Activated CD4-positive, alpha-beta T cell treated with anti-CD3 and anti-CD28 coated beads for 36 hours (primary cell): ENCODE results near the gene TSPYL4. TPM values are rescaled to one million over a fixed set of nuclear protein-coding genes. Genes with fewer than 3 reads are reported as not detected.

Source experiments
- ATAC-seq: fragments of 200-7000 bp; cut with Tn5 transposase; one replicate; pipeline ENCODE4 v1.10.0; 2021; ENCODE audit warnings: mild to moderate bottlenecking, moderate library complexity
- CTCF ChIA-PET: fragments of 350-600 bp; sonication (Branson Sonifier 250); formaldehyde crosslinking; loops from one replicate; lab custom pipeline; 2021; ENCODE audit warnings: antibody characterized with exemption; lab: Charles Lee
- POLR2A ChIA-PET: fragments of 350-600 bp; sonication (Branson Sonifier 250); formaldehyde crosslinking; loops from one replicate; lab custom pipeline; 2021; ENCODE audit warnings: antibody characterized with exemption, inconsistent platforms; lab: Charles Lee
- DNase-seq: peaks from one replicate; pipeline ENCODE4 v3.0.0-alpha.2; 2020
- H3K27ac Mint-ChIP-seq: one replicate; pipeline ENCODE4 v1.8.0; 2021; ENCODE audit warnings: mixed read lengths
- H3K27me3 Mint-ChIP-seq: one replicate; pipeline ENCODE4 v1.8.0; 2021; ENCODE audit warnings: mixed read lengths
- H3K36me3 Mint-ChIP-seq: one replicate; pipeline ENCODE4 v1.8.0; 2021; ENCODE audit warnings: low read depth, mixed read lengths
- H3K4me1 Mint-ChIP-seq: one replicate; pipeline ENCODE4 v1.8.0; 2021; ENCODE audit warnings: mixed read lengths
- H3K4me3 Mint-ChIP-seq: one replicate; pipeline ENCODE4 v1.8.0; 2021; ENCODE audit warnings: mild to moderate bottlenecking, moderate library complexity, mixed read lengths
- H3K9me3 Mint-ChIP-seq: one replicate; pipeline ENCODE4 v1.8.0; 2021; ENCODE audit warnings: low read depth, mixed read lengths
- intact Hi-C, 2 experiments: fragments of 100-400 bp; cut with DNase I in 1 of 2; cut with micrococcal nuclease in 1 of 2; formaldehyde crosslinking; loops; one replicate each; pipeline versions ENCODE4 v1.14.2 to v1.15.1; 2022 to 2024; cut with DNase I, micrococcal nuclease
- total RNA-seq, 2 experiments: library from RNA; stranded (reverse); gene quantifications; one replicate each; pipeline ENCODE4 v1.2.3, GENCODE V29; 2021

TSPYL4 gene
- total RNA-seq, 2 experiments from 2014 or later, result 9.4 to 10.8 TPM

- CTCF ChIA-PET, result interaction anchor here (0.8 to 1.7 kb wide), 5 partner anchors 8 to 243 kb away, joined by 3 to 10 read pairs (median 5); no protein-coding TSS in a partner anchor
- H3K9me3 Mint-ChIP-seq, result no peaks in the 10 kb centered on the region
- intact Hi-C loops, result loop anchor here (5.0 to 10.0 kb wide), 3 partner anchors 175 to 388 kb away; partner anchors contain the start of genes CALHM6 (in 1 of the 2), NT5DC1 (in 1 of the 2) and ZUP1 (in 1 of the 2)
- peaks cover 44% of the 10 kb centered on the region for H3K4me1 Mint-ChIP-seq
- DNase-seq (no peak), ATAC-seq (no peak)
- peaks cover 43% of the 10 kb centered on the region for H3K36me3 Mint-ChIP-seq
- H3K4me3 Mint-ChIP-seq, result peak overlapping the region; percentile 93
- POLR2A ChIA-PET, result interaction anchor here (1.1 kb wide), 1 partner anchor 294 kb away, joined by 4 read pairs; the partner anchor contains the start of gene RWDD1
- no peaks in the 10 kb centered on the region for H3K27me3 Mint-ChIP-seq
- peak overlapping the region; percentile 72 for H3K27ac Mint-ChIP-seq
These were observed 23.2 kb upstream of the TSPYL4 start for GRCh38 chr6:116277124-116277523.

DNA sequence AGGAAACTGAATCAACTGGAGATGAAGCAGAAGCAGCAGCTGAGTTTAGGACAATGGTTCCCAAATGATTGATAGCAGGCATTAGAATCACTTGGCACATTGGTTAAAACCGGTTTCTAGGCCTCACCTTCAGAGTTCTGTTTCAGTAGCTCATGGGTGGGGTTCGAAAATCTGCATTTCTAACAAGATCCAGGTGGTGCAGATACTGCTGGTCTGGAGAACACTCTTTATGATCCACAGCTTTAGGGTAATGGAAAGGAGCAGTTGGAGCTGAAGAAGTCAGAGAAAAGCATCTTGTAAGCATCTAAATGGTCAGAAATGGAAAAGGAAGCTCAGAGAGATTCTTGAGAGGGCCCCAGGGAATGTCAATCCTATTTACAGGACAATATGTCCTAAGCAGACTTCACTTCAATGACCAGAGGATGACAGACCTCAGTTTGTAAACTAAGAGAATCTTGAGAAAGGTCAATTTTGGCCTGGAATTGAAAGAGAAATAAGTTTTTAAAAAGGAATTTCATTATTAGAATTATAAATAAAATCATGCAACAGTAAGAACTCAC is 17.4 kb upstream of the TSPYL4 start:
- ChIA-PET POLR2A (no interaction called here), CTCF (interaction anchor here (0.5 to 4.2 kb wide), 6 partner anchors 9 to 1558 kb away, joined by 3 to 24 read pairs (median 10); partner anchors contain the start of genes TSPYL1 and TSPYL4)
- Mint-ChIP-seq H3K9me3 (no peaks in the 10 kb centered on the region), H3K4me3 (no peak overlapping the region), H3K4me1 (peaks cover 37% of the 10 kb centered on the region), H3K27ac (no peak overlapping the region), H3K36me3 (peaks cover 17% of the 10 kb centered on the region), H3K27me3 (no peaks in the 10 kb centered on the region)
- ATAC-seq (no peak), DNase-seq (no peak)
- intact Hi-C loops, result loop anchor here in 1 of 2 experiments (10.0 kb wide), 1 partner anchor 394 kb away; the partner anchor contains the start of gene ZUP1

DNA sequence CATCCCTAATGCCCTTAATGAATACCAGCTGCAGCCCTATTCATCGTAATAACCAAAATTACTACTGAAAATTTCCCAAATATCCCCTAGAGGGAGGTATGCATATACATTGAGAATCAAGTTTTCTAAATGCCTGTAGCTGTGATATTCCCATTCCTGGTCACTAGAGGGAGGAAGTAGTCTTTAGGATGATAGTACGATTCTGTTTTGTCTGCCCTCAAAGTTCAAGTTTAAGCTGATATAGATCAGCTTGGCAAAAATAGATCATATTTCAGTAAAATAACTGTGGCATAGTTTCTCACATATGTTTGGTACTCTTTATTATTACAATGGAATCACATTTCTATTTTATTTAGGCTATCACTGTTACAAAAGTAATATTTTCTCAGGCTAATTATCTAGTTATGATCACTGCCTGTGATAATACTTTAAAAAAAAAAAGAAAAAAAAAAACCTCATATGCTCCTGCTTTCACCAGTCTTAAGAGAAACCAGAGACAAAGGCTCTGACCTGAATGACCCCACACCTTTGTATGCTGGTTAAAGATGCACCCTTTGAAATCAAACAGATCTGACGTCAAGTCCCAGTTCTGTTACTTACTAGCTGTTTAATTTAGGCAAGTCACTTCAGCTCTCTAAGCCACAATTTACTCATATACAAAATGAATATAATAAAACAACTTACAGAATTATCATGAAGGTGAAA is 14.9 kb upstream of the TSPYL4 start:
- CTCF ChIA-PET, result interaction anchor here (0.7 to 4.2 kb wide), 27 partner anchors 8 to 302 kb away, joined by 3 to 24 read pairs (median 4); partner anchors contain the start of genes RWDD1, TSPYL1 and TSPYL4
- peak; percentile 72 for ATAC-seq
- Mint-ChIP-seq H3K36me3 (peaks cover 20% of the 10 kb centered on the region), H3K9me3 (peaks cover 4% of the 10 kb centered on the region), H3K4me3 (no peak overlapping the region), H3K27ac (no peak overlapping the region), H3K27me3 (no peaks in the 10 kb centered on the region), H3K4me1 (peaks cover 28% of the 10 kb centered on the region)
- intact Hi-C loops, result loop anchor here (1.0 to 5.0 kb wide), 3 partner anchors 13 to 264 kb away; no protein-coding TSS in a partner anchor
- DNase-seq, result no peak
- POLR2A ChIA-PET, result interaction anchor here (1.4 kb wide), 1 partner anchor 10 kb away, joined by 5 read pairs; no protein-coding TSS in a partner anchor

DNA sequence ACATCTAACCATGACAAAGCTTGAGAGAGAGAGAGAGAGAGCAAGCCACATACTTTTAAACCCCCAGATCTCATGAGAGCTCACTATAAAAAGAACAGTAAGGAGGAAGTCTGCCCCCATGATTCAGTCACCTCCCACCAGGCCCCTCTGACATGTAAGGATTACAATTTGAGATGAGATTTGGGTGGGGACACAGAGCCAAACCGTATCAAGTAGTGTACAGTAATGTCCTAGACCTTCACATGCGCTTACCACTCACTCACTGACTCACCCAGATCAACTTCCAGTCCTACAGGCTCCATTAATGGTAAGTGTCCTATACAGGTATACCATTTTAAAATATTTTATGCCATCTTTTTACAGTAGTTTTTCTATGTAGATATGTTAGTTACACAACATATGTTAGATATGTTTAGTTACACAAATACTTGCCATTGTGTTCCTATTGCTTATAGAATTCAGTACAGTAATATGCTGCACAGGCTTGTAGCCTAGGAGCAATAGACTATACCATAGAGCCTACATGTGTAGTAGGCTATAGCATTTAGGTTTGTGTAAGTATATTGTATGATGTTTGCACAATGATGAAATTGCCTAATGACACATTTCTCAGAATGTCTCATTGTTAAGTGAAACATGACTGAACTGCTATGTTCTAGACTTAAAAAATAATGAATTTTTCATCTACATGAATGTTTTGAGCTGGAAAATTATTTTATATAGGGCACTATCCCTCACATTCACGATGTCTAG is 14.1 kb upstream of the TSPYL4 start:
- Mint-ChIP-seq H3K36me3 (peaks cover 23% of the 10 kb centered on the region), H3K9me3 (peaks cover 5% of the 10 kb centered on the region), H3K27me3 (no peaks in the 10 kb centered on the region), H3K4me1 (peaks cover 22% of the 10 kb centered on the region), H3K27ac (no peak overlapping the region), H3K4me3 (no peak overlapping the region)
- ATAC-seq, result peak; percentile 50
- ChIA-PET CTCF (interaction anchor here (0.6 to 4.2 kb wide), 28 partner anchors 9 to 303 kb away, joined by 3 to 24 read pairs (median 4); partner anchors contain the start of genes NT5DC1, RWDD1, TSPYL1 and TSPYL4), POLR2A (interaction anchor here (1.4 kb wide), 1 partner anchor 11 kb away, joined by 5 read pairs; no protein-coding TSS in a partner anchor)
- DNase-seq, result no peak
- intact Hi-C loops, result loop anchor here (1.0 to 5.0 kb wide), 3 partner anchors 13 to 264 kb away; no protein-coding TSS in a partner anchor

- ATAC-seq, result no peak
- intact Hi-C loops, result loop anchor here in 1 of 2 experiments (5.0 kb wide), 2 partner anchors 50 to 265 kb away; no protein-coding TSS in a partner anchor
- peaks cover 36% of the 10 kb centered on the region for H3K36me3 Mint-ChIP-seq
- CTCF ChIA-PET, result interaction anchor here (0.6 to 3.2 kb wide), 9 partner anchors 9 to 50 kb away, joined by 3 to 23 read pairs (median 5); partner anchors contain the start of gene TSPYL1
- no peak for DNase-seq
- no peak overlapping the region for H3K27ac Mint-ChIP-seq
- H3K4me3 Mint-ChIP-seq, result no peak overlapping the region
- no peaks in the 10 kb centered on the region for H3K27me3 Mint-ChIP-seq
- peaks cover 20% of the 10 kb centered on the region for H3K4me1 Mint-ChIP-seq
- POLR2A ChIA-PET, result no interaction called here
- peaks cover 8% of the 10 kb centered on the region for H3K9me3 Mint-ChIP-seq
These were observed 12.9 kb upstream of the TSPYL4 start for GRCh38 chr6:116266803-116267202.

DNA sequence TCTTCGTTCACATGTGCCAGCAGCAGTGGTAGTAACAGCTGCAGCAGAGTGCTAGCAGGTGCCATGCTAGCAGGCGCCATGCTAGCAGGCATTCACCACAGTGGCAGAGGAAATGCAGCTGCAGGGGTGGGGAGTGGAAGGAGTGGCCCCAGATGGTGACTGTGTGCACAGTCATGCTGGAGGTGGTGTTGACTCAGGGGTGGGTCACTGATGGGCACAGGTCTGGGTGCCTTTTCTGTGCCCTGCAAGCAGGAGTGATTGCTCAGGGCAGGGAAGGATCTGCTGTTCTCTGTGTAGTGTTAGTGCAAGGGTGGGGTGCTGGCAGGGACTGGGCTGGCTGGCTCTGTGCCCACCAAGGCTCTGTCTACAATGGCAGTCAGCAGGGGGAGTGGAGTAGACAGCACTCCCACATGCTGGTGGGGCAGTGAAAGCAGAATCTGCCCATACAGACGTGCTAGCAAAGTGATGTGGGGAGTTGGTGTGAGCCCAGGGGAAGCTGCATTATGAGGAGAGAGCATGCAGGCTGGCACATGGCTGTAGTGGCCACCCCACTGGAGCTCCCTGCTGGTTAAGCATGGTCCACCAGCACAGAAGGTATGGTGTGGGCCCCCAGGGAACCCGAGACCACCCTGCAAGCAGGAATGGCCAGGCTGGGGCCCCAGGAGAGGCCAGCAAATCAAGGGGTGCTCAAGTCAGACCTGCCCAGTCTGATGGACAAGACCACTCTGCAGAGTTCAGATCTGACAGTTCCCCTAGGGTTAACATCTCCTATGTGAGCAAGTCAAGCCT is 11.4 kb upstream of the TSPYL4 start:
- peaks cover 32% of the 10 kb centered on the region for H3K4me1 Mint-ChIP-seq
- ChIA-PET POLR2A (no interaction called here), CTCF (interaction anchor here (0.8 to 1.0 kb wide), 2 partner anchors 23 to 47 kb away, joined by 3 to 4 read pairs; no protein-coding TSS in a partner anchor)
- ATAC-seq (peak; percentile 73), DNase-seq (peak; percentile 43)
- no peak overlapping the region for H3K27ac Mint-ChIP-seq
- peaks cover 41% of the 10 kb centered on the region for H3K36me3 Mint-ChIP-seq
- intact Hi-C loops, result loop anchor here in 1 of 2 experiments (5.0 kb wide), 2 partner anchors 48 to 267 kb away; no protein-coding TSS in a partner anchor
- H3K9me3 Mint-ChIP-seq, result peaks cover 8% of the 10 kb centered on the region
- no peaks in the 10 kb centered on the region for H3K27me3 Mint-ChIP-seq
- H3K4me3 Mint-ChIP-seq, result no peak overlapping the region

DNA sequence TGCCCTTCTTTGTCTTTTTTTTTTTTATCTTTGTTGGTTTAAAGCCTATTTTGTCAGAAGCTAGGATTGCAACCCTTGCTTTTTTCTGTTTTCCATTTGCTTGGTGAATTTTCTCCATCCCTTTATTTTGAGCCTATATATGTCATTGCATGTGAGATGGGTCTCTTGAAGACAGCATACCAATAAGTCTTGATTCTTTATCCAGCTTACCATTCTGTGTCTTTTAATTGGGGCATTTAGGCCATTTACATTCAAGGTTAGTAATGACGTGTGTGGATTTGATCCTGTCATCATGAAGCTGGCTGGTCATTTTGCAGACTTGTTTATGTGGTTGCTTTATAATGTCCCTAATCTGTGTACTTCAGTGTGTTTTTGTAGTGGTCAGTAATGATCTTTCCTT is 9.5 kb upstream of the TSPYL4 start:
- ATAC-seq, result no peak
- H3K36me3 Mint-ChIP-seq, result peaks cover 46% of the 10 kb centered on the region
- ChIA-PET CTCF (interaction anchor here (0.6 to 1.0 kb wide), 3 partner anchors 29 to 383 kb away, joined by 3 to 5 read pairs (median 3); no protein-coding TSS in a partner anchor), POLR2A (no interaction called here)
- H3K4me1 Mint-ChIP-seq, result peaks cover 30% of the 10 kb centered on the region
- H3K27me3 Mint-ChIP-seq, result no peaks in the 10 kb centered on the region
- no peak overlapping the region for H3K27ac Mint-ChIP-seq
- DNase-seq, result no peak
- no peak overlapping the region for H3K4me3 Mint-ChIP-seq
- H3K9me3 Mint-ChIP-seq, result peaks cover 8% of the 10 kb centered on the region
- intact Hi-C loops, result no loop called here

GRCh38 chr6:116258520-116258919 is 4.6 kb upstream of the TSPYL4 start:
- DNase-seq, result no peak
- peaks cover 18% of the 10 kb centered on the region for H3K4me1 Mint-ChIP-seq
- H3K36me3 Mint-ChIP-seq, result peaks cover 27% of the 10 kb centered on the region
- POLR2A ChIA-PET, result no interaction called here
- CTCF ChIA-PET, result interaction anchor here (0.9 to 1.8 kb wide), 2 partner anchors 11 to 29 kb away, joined by 3 to 6 read pairs; no protein-coding TSS in a partner anchor
- peaks cover 4% of the 10 kb centered on the region for H3K9me3 Mint-ChIP-seq
- H3K4me3 Mint-ChIP-seq, result no peak overlapping the region
- ATAC-seq, result no peak
- intact Hi-C loops, result loop anchor here in 1 of 2 experiments (10.0 kb wide), 1 partner anchor 1416 kb away; the partner anchor contains the start of gene NUS1
- no peak overlapping the region for H3K27ac Mint-ChIP-seq
- no peaks in the 10 kb centered on the region for H3K27me3 Mint-ChIP-seq

DNA sequence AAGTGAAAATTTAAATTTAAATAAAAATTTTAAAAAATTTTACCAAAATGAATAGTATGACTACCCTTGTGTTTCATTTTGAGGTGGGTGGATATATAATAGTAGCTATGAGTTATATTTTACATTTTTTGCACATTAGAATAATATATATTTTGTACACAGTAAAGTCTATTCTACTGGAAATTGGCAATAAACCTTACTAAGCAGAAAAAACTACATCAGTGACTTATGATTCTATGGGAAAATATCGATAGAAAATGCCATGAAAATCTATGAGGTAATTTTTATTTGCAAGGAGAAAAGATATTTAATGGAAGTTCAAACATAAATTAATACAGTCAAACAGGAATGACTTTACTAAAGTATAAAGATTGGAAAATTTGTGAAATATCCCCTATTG is 2.8 kb upstream of the TSPYL4 start:
- CTCF ChIA-PET, result interaction anchor here (1.2 to 1.4 kb wide), 2 partner anchors 11 to 16 kb away, joined by 3 to 6 read pairs; no protein-coding TSS in a partner anchor
- no peaks in the 10 kb centered on the region for H3K9me3 Mint-ChIP-seq
- POLR2A ChIA-PET, result no interaction called here
- no peak for DNase-seq
- no peak overlapping the region for H3K27ac Mint-ChIP-seq
- peaks cover 18% of the 10 kb centered on the region for H3K36me3 Mint-ChIP-seq
- intact Hi-C loops, result loop anchor here in 1 of 2 experiments (10.0 kb wide), 1 partner anchor 1418 kb away; the partner anchor contains the start of gene NUS1
- H3K4me1 Mint-ChIP-seq, result peaks cover 13% of the 10 kb centered on the region
- H3K27me3 Mint-ChIP-seq, result no peaks in the 10 kb centered on the region
- ATAC-seq, result no peak
- no peak overlapping the region for H3K4me3 Mint-ChIP-seq
